ENCODE data around the gene PIAS4.

The PIAS4 gene

GRCh38 chr19:4028334-4029246 is 21.1 kb downstream of the PIAS4 start:
- ATAC-seq (ENCODE audit: low read depth) (no peak), DNase-seq (ENCODE audit: low spot score) (no peak)
- Histone ChIP-seq H3K27ac (ENCODE audit: poor library complexity, severe bottlenecking) (no peak overlapping the region), H3K36me3 (ENCODE audit: low read depth) (0 out of 2 replicates have a peak, but pooled peaks cover 6% of the 10 kb centered on the region), H3K4me1 (ENCODE audit: insufficient read depth, poor library complexity, severe bottlenecking) (no peaks in the 10 kb centered on the region), H3K9me3 (ENCODE audit: severe bottlenecking) (no peaks in the 10 kb centered on the region), H3K27me3 (ENCODE audit: insufficient read depth, poor library complexity, severe bottlenecking) (no peaks in the 10 kb centered on the region), H3K4me3 (ENCODE audit: severe bottlenecking) (no peak overlapping the region)
- TF ChIP-seq, protein P1, sequence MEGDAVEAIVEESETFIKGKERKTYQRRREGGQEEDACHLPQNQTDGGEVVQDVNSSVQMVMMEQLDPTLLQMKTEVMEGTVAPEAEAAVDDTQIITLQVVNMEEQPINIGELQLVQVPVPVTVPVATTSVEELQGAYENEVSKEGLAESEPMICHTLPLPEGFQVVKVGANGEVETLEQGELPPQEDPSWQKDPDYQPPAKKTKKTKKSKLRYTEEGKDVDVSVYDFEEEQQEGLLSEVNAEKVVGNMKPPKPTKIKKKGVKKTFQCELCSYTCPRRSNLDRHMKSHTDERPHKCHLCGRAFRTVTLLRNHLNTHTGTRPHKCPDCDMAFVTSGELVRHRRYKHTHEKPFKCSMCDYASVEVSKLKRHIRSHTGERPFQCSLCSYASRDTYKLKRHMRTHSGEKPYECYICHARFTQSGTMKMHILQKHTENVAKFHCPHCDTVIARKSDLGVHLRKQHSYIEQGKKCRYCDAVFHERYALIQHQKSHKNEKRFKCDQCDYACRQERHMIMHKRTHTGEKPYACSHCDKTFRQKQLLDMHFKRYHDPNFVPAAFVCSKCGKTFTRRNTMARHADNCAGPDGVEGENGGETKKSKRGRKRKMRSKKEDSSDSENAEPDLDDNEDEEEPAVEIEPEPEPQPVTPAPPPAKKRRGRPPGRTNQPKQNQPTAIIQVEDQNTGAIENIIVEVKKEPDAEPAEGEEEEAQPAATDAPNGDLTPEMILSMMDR (IDR thresholded peaks at IDR 0.05; ENCODE audit: poor library complexity, severe bottlenecking): no peak

GRCh38 chr19:4029247-4029614 is 21.7 kb downstream of the PIAS4 start:
- Histone ChIP-seq H3K4me1 (ENCODE audit: insufficient read depth, poor library complexity, severe bottlenecking) (no peaks in the 10 kb centered on the region), H3K9me3 (ENCODE audit: severe bottlenecking) (no peaks in the 10 kb centered on the region), H3K36me3 (ENCODE audit: low read depth) (0 out of 2 replicates have a peak, but pooled peaks cover 6% of the 10 kb centered on the region), H3K27me3 (ENCODE audit: insufficient read depth, poor library complexity, severe bottlenecking) (no peaks in the 10 kb centered on the region), H3K27ac (ENCODE audit: poor library complexity, severe bottlenecking) (no peak overlapping the region), H3K4me3 (ENCODE audit: severe bottlenecking) (no peak overlapping the region)
- TF ChIP-seq, protein P1 (IDR thresholded peaks at IDR 0.05; ENCODE audit: poor library complexity, severe bottlenecking): no peak
- ATAC-seq (ENCODE audit: low read depth) (no peak), DNase-seq (ENCODE audit: low spot score) (no peak)

DNA sequence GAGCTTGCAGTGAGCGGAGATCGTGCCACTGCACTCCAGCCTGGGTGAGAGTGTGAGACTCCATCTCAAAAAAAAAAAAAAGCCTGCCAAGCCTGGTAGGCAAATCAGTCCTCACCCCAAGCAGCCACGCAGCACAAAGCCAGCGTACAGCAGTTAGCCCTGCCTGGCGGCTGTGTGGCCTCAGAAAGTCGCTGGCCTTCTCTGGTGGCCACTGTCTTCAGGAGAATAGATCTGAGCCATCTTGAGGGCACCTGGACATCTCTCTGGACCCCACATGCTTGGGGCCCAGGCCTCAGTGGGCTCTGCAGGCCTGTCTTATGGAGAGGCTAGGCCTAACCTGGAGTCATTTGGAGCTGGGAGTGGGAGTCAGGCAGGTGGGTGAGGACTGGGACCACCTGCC is 23.0 kb downstream of the PIAS4 start:
- H3K36me3 ChIP-seq (ENCODE audit: low read depth): 0 out of 2 replicates have a peak, but pooled peaks cover 6% of the 10 kb centered on the region
- no peaks in the 10 kb centered on the region for H3K9me3 ChIP-seq (ENCODE audit: severe bottlenecking)
- H3K4me1 ChIP-seq (ENCODE audit: insufficient read depth, poor library complexity, severe bottlenecking): no peaks in the 10 kb centered on the region
- TF ChIP-seq, protein P1 (IDR thresholded peaks at IDR 0.05; ENCODE audit: poor library complexity, severe bottlenecking): no peak
- H3K27me3 ChIP-seq (ENCODE audit: insufficient read depth, poor library complexity, severe bottlenecking): no peaks in the 10 kb centered on the region
- DNase-seq (ENCODE audit: low spot score) (no peak), ATAC-seq (ENCODE audit: low read depth) (no peak)
- no peak overlapping the region for H3K27ac ChIP-seq (ENCODE audit: poor library complexity, severe bottlenecking)
- no peak overlapping the region for H3K4me3 ChIP-seq (ENCODE audit: severe bottlenecking)

- DNase-seq (ENCODE audit: low spot score) (no peak), ATAC-seq (ENCODE audit: low read depth) (no peak; the same call in 2 of the 3 replicates)
- Histone ChIP-seq H3K4me1 (ENCODE audit: insufficient read depth, poor library complexity, severe bottlenecking) (no peaks in the 10 kb centered on the region), H3K4me3 (ENCODE audit: severe bottlenecking) (no peak overlapping the region), H3K27me3 (ENCODE audit: insufficient read depth, poor library complexity, severe bottlenecking) (no peaks in the 10 kb centered on the region), H3K9me3 (ENCODE audit: severe bottlenecking) (no peaks in the 10 kb centered on the region), H3K27ac (ENCODE audit: poor library complexity, severe bottlenecking) (no peak overlapping the region), H3K36me3 (ENCODE audit: low read depth) (0 out of 2 replicates have a peak, but pooled peaks cover 6% of the 10 kb centered on the region)
- TF ChIP-seq, protein P1 (IDR thresholded peaks at IDR 0.05; ENCODE audit: poor library complexity, severe bottlenecking): no peak
Measured at GRCh38 chr19:4030981-4031380, 23.4 kb downstream of the PIAS4 start.

GRCh38 chr19:4031420-4031819 is 23.9 kb downstream of the PIAS4 start:
- DNase-seq (ENCODE audit: low spot score): no peak
- H3K36me3 ChIP-seq (ENCODE audit: low read depth): 0 out of 2 replicates have a peak, but pooled peaks cover 6% of the 10 kb centered on the region
- H3K27me3 ChIP-seq (ENCODE audit: insufficient read depth, poor library complexity, severe bottlenecking): no peaks in the 10 kb centered on the region
- no peak for ATAC-seq (ENCODE audit: low read depth)
- no peaks in the 10 kb centered on the region for H3K4me1 ChIP-seq (ENCODE audit: insufficient read depth, poor library complexity, severe bottlenecking)
- H3K27ac ChIP-seq (ENCODE audit: poor library complexity, severe bottlenecking): no peak overlapping the region
- TF ChIP-seq, protein P1 (IDR thresholded peaks at IDR 0.05; ENCODE audit: poor library complexity, severe bottlenecking): no peak
- no peaks in the 10 kb centered on the region for H3K9me3 ChIP-seq (ENCODE audit: severe bottlenecking)
- no peak overlapping the region for H3K4me3 ChIP-seq (ENCODE audit: severe bottlenecking)

All from RWPE2 (cell line).